SK-N-SH (cell line): ENCODE results near the gene AQP1.

ENCODE experiments used
- EZH2phosphoT487 ChIP-seq: fragments of 200-600 bp; sonication (generic); IDR thresholded peaks from 2 replicates; pipeline ENCODE4 v1.6.1; 2017; ENCODE audit warnings: low read depth, mixed run types, mild to moderate bottlenecking, antibody characterized with exemption, moderate library complexity, borderline replicate concordance
- REST ChIP-seq: IDR thresholded peaks from 2 replicates; pipeline ENCODE4 v1.6.1; 2012; ENCODE audit warnings: mild to moderate bottlenecking, low read depth, low read length, moderate library complexity
- TF ChIP-seq, protein P1 (sequence below): fragments of 200-600 bp; sonication (generic); IDR thresholded peaks from 2 replicates; pipeline ENCODE4 v1.6.1; 2017; ENCODE audit warnings: antibody characterized with exemption, mild to moderate bottlenecking, moderate library complexity
- TF ChIP-seq, protein P2 (sequence below): fragments of 150-350 bp; IDR thresholded peaks from 2 replicates; pipeline ENCODE4 v1.6.1; 2016; ENCODE audit warnings: mild to moderate bottlenecking, low read depth, low read length

- TF ChIP-seq, protein P1, sequence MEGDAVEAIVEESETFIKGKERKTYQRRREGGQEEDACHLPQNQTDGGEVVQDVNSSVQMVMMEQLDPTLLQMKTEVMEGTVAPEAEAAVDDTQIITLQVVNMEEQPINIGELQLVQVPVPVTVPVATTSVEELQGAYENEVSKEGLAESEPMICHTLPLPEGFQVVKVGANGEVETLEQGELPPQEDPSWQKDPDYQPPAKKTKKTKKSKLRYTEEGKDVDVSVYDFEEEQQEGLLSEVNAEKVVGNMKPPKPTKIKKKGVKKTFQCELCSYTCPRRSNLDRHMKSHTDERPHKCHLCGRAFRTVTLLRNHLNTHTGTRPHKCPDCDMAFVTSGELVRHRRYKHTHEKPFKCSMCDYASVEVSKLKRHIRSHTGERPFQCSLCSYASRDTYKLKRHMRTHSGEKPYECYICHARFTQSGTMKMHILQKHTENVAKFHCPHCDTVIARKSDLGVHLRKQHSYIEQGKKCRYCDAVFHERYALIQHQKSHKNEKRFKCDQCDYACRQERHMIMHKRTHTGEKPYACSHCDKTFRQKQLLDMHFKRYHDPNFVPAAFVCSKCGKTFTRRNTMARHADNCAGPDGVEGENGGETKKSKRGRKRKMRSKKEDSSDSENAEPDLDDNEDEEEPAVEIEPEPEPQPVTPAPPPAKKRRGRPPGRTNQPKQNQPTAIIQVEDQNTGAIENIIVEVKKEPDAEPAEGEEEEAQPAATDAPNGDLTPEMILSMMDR: no peak
- no peak for TF ChIP-seq EZH2phosphoT487
- no peak for TF ChIP-seq REST
- TF ChIP-seq, protein P2, sequence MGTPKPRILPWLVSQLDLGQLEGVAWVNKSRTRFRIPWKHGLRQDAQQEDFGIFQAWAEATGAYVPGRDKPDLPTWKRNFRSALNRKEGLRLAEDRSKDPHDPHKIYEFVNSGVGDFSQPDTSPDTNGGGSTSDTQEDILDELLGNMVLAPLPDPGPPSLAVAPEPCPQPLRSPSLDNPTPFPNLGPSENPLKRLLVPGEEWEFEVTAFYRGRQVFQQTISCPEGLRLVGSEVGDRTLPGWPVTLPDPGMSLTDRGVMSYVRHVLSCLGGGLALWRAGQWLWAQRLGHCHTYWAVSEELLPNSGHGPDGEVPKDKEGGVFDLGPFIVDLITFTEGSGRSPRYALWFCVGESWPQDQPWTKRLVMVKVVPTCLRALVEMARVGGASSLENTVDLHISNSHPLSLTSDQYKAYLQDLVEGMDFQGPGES: no peak
Observed at GRCh38 chr7:30905078-30906012, 6.3 kb upstream of the AQP1 start.
